Measurements from ENCODE around the gene PACS1.
A peak's percentile ranks its signal among the peaks of the same experiment; 100 is the strongest.

PACS1 gene

DNA sequence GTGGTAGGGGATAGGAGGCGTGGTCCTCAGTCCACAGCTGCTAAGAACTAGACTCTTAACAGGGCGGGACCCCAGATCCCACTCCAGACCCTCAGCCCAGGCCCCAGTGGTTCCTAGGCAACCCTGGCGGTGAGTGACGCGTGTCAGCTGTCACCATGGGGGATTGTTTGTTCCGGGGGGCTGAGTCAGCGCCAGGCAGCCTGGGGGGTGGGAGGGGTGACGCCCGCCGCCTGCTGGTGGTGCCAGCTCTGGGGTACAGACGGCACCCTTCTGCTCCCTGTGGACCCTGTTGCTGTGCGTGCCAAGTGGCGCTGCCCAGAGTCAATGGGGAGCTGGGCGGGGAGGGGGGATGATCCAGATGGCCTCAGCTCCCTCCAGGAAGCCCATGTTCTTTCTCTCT lies 210.4 kb downstream of the PACS1 start:
- DNase-seq, result no peak

- DNase-seq, result no peak
These were observed 210.9 kb downstream of the PACS1 start for GRCh38 chr11:66281001-66281400.

DNA sequence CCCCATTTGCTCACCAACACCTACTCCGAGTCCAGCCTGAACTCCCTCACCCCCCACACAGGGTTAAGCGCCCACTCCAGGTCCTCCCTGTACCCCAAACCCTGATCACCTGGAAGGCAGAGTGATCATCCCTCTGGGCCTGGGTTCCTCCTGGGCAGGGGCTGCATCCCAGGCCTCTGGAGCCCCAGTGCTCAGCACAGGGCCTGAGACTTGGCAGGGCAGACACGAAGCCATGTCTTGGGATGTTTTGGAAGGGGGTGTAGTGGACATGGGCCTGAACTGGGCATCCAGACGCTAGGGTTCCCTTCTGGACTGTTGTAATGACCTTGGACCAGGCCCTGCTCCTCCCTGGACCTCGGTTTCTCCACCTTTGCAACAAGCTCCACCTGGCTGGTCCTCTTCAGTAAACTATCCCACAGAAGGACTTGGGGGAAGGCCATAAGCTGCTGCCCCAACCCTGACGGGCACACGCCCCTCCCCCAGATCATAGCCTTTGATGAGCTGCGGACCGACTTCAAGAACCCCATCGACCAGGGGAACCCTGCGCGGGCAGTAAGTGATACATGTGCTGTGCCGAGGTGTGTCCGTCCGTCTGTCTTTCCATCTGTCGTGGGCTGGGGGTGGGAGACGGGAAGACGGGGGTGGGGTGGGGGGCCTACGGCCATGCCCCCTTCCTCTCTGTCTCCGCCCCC lies 211.8 kb downstream of the PACS1 start:
- DNase-seq, result no peak

- peak; percentile 100 for DNase-seq
These were observed 212.7 kb downstream of the PACS1 start for GRCh38 chr11:66282468-66283455.

- no peak for DNase-seq
These were observed 213.5 kb downstream of the PACS1 start for GRCh38 chr11:66283461-66284105.

GRCh38 chr11:66284526-66285078 lies 214.5 kb downstream of the PACS1 start:
- DNase-seq, result no peak

DNA sequence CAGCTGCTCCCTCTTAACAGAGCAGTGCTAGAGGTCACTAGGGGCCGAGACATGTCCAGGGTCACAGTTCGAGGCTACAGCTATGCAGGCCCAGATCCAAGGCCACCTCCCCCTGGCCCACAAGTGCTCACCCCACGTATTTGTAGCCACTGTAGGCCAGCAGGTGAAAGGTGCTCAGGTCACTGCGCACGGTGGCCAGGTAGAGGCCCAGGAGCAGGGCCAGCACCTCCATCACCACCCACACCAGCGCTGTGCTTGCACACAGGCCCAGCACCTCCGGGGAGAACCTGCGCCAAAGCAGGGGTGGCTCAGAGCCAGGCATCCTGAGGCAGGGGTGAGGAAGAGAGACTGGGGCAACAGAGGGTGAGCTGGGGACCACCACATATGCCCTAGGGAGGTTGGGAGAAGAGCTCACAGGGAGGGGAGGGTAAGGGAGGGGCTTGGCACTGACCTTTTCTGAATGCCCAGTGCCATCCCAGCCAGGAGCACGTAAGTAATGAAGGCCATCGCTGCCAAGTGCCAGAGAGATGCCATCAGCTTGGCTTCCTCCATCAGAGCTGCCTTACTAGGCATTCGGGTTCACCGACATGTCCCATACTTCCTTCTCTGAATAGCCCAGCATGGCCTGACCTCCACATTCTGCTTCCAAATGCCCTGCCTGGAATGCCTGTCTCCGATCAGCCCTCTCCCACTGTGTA lies 215.3 kb downstream of the PACS1 start:
- no peak for DNase-seq

DNA sequence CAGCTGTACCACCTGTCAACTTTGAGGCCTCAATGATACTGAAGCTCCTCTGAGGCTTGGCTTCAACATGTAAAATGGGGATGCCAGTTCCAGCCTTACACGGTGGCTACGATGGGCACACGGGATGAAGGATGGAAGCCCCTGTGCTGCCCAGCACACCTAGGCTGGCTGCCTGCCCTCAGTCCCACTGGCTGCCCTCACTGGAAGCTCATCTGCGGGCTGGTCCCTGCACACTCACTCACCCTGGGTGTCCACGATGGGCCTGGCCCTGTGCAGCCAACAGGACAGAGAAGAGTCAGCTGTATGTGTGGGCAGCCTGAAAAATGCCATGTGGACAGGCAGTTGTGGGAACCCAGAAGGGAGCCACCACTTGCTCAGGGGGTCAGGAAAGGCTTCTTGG lies 216.6 kb downstream of the PACS1 start:
- no peak for DNase-seq

- DNase-seq, result no peak
These were observed 217.3 kb downstream of the PACS1 start for GRCh38 chr11:66287211-66287888.

GRCh38 chr11:66287889-66288670 lies 218.0 kb downstream of the PACS1 start:
- DNase-seq, result no peak

GRCh38 chr11:66288671-66289547 lies 218.8 kb downstream of the PACS1 start, which contains the start of gene YIF1A:
Gene YIF1A, minus strand, starts transcription at chr11:66289143. Its CDS starts 158 bp downstream, at chr11:66288985.
- peak; percentile 98 for DNase-seq

DNA sequence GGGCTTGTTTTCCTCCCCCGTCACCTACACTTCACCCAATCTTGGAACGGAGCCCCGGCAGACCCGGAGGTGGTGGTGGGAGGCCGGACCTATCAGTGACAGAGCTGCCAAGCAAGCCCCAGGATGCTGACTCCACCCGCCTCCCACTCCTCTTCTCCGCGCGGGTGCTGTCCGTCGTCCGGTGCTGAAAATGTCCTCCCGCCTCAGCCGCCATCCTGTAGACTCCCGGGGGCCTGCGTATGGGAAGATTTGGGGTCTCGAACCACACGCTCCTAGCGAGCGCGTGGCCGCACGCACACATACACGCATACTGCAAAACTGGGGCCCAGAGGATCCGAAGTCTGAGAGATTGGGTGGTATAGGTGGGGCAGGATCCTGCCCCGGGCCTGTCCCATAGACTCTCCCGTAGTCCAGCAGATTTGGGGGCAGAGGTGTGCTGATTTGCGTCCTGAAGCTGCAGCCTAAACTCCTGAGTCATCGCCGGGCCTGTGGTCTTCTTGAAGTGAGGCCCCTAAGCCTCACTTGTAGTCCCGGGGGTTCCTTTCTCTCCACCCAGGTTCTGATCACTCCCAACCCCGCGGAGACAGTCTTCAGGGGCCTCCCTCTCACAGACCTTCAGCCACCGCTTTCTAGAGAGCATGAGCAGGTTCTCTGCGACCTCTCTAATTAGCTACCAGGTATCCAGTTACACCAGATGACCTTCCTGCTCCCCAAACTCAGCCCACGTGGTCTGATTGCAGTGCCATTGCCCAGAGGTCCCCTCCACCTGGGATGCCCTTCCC lies 219.7 kb downstream of the PACS1 start:
- DNase-seq, result peak; percentile 68

DNA sequence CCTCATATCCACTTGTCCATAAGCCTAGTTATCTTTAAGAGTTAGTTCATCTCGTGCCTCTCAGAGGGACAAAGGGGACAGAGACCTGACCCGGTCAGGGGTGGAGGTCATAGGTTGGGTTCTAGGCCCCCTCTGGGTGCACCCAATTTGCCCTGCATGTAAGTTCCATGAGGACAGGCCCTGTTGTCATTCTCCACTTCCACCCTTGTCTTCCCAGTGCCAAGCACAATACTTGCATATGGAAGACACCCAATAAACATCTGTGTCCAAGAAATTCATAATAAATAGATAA lies 220.2 kb downstream of the PACS1 start:
- no peak for DNase-seq

- DNase-seq, result no peak
These were observed 221.2 kb downstream of the PACS1 start for GRCh38 chr11:66291303-66291705.

- DNase-seq, result no peak
These were observed 221.9 kb downstream of the PACS1 start, which contains the start of gene TMEM151A for GRCh38 chr11:66291706-66292542. Gene TMEM151A, plus strand, starts transcription at chr11:66291894. Its CDS starts 120 bp downstream, at chr11:66292014.

- no peak for DNase-seq
These were observed 222.7 kb downstream of the PACS1 start for GRCh38 chr11:66292543-66293332.

DNA sequence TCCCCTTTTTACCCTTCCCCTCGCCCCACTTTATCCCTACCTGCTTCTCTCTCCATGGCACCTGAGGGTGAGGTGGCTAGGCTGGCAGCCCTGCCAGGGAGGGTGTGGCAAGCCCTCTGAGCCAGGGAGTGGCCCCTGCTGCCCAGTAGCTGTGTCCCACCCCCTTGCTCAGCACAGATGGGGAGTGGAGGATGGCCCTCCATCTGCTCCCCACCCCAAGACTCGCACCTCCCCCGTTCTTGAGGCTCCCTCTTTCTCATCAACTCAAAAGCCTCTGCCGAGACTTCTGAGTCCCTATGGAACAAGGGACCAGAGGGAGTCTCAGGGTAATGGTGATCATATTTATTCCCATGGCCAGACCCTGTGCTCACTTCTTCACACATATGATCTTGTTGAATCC lies 223.3 kb downstream of the PACS1 start:
- DNase-seq, result no peak

Measured in activated gamma-delta T cell treated with Interleukin-2 at 50 U/mL for 16 hours (primary cell).